Fibroblast of peridontal ligament (primary cell): ENCODE results near the gene ZNF316.
"Not testable (repeated sequence)": the region's sequence is repeated elsewhere in the genome, so short reads cannot be mapped to it uniquely, and the experiment has no call there.

Experiments used
- DNase-seq: peaks from one replicate; pipeline ENCODE4 v3.0.0-alpha.2; 2010; ENCODE audit errors: extremely low read depth

ZNF316 gene

DNA sequence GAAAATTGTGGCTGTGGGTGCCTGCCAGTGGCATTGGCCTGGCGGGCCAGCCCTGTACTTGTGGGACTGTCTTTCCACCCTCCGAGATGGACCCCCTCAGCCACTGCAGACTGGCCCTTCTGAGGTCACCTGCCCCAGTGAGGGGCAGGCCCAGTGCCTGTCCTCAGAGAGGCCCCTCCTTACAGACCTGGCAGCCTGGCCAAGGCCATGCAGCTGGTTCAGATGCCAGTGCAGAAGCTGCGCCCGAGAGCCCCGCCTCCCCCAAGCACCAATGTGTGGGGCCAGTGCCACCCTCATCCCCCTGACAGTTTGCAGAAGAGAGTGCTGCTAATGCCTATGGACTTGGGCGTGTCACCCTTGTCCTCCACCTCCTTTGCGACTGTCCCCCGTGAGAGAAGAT, 10.0 kb downstream of the ZNF316 start:
- no peak for DNase-seq

- no peak for DNase-seq
Measured at GRCh38 chr7:6647541-6647940, 10.4 kb downstream of the ZNF316 start.

DNA sequence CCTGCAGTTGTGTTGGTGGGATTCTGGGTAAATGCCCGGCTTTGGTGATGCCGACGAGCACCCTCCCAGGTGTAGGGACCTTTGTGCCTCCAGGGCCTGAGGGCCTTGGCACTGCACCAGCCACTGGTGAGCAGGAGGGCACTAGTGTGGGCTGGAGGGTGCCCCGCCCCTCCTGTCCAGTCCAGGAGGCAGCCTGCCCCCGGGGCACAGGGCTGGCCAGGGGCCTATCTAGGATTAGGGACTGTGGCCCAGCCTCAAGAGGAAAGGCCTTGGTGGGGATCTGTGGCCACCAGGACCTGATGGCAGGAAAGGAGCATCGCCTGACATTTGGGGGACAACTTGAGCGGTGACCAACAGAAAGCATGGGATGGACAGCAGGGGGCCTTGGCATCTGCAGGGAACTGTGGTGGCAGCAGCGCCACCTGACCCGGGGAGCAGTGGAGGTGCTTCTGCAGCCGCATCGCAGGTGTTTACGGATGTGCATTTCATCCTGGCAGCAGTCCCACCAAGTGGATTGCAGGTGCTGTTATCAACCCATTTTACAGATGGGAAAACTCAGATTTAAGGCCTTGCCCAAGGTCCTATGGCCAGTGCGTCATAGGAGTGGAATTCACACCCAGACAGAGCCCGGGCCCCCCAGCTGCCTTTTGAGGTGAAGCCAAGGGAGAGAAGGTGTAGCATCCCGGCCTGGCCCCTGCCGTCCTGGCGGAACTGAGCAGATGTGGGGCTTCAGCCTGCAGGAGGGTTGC, 11.1 kb downstream of the ZNF316 start:
- no peak for DNase-seq

DNA sequence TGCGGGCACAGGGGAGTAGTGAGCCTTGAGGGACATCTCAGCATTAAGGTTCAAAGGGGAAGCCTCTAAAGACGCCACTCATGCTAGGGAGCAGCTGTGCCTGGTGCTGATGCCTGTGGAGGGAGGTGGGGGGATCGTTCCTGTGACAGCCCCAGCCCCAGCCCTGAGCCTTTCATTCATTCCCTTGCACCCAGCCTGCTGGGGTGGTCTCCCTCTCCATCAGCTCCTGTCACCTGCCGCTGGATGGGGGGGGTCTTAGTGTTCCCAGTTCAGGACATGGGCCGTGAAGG, 11.6 kb downstream of the ZNF316 start:
- DNase-seq = no peak

- no peak for DNase-seq
Measured at GRCh38 chr7:6649241-6649961, 12.3 kb downstream of the ZNF316 start.

- no peak for DNase-seq
Measured at GRCh38 chr7:6650086-6650485, 13.0 kb downstream of the ZNF316 start.

DNA sequence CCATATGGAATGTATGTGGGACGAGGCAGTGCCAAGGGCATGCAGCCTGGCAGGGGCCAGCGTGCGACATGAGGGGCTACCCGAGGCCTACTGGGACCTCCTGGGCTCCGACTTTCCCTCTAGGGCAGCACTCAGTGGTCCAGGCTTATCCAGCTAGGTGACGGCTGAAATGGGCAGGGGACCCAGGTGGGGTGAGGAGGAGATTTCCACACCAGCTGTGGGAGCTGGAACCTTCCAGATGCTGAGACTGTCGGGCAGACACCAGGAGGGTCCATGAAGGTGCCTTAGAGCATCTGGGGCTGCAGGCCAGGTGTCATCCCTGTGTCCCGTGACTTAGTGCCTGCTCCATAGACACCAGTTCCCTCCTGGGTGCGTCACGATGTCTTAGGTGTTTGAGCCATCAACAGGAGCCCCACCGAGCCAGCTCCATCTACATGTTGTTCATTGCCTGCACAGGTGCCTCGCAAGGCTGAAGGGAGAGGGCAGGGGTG, 13.4 kb downstream of the ZNF316 start:
- no peak for DNase-seq

GRCh38 chr7:6651851-6652445, 14.8 kb downstream of the ZNF316 start:
- no peak for DNase-seq

- no peak for DNase-seq
Measured at GRCh38 chr7:6652446-6653011, 15.4 kb downstream of the ZNF316 start.

GRCh38 chr7:6653071-6654003, 16.2 kb downstream of the ZNF316 start:
- DNase-seq = no peak

DNA sequence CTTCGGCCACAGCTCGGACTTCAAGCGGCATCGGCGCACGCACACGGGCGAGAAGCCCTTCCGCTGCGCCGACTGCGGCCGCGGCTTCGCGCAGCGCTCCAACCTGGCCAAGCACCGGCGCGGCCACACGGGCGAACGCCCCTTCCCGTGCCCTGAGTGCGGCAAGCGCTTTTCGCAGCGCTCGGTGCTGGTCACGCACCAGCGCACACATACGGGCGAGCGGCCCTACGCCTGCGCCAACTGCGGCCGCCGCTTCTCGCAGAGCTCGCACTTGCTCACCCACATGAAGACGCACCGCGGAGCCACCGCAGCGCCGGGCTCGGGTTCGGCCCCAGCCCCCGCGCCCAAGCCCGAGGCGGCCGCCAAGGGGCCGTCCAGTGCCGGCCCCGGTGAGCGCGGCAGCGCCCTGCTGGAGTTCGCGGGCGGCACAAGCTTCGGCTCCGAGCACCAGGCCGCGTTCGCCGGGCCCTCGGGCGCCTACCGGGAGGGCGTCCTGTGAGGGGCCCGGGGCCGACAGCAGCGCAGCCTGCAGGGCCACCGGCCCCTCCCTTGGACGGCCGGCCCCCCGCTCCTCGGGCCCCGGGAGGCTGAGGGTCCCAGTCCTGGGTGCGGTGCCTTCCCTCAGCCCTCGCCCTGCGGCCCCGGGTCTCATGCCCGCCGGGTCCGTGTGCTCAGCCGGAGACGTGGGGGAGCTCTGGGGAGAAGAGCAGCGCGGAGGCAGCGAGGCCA, 17.2 kb downstream of the ZNF316 start:
- DNase-seq = no peak

- DNase-seq = no peak
Measured at GRCh38 chr7:6654842-6655610, 17.9 kb downstream of the ZNF316 start.

DNA sequence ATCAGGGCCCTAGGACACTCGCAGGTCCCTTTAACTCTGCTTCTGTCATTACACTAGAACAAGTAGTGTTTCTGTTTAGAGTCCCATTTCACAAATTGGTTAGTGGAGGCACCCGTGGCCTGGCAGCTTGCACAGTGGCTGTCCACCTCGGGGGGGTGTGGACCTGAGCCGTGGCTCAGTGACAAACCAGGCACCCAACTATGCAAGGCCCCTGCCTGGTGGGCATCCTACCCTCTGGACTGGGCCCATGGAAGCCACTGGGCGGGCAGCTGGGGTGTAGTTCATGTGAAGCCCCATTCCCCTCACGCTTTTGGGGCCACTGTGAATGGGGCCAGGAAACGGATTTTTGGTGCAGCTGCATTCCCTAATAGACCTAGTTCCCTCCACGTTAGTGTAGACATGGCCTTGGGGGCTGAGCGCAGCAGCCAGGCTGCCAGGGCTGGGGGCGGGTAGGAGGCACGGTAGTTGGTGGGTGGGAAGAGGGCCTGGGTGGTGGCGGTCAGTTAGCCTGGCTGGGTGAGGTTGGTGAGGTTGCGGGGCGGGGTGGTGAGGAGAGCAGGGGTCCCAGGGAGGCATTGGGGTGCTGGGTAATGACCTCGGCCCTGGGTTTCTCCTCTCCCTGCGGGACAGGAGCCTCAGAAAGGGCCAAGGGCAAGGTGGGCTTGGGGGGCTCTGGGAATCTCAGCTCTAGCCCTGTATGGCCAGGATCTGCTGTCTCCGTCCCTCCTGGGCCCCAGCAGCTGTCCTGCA, 18.7 kb downstream of the ZNF316 start:
- DNase-seq = no peak

DNA sequence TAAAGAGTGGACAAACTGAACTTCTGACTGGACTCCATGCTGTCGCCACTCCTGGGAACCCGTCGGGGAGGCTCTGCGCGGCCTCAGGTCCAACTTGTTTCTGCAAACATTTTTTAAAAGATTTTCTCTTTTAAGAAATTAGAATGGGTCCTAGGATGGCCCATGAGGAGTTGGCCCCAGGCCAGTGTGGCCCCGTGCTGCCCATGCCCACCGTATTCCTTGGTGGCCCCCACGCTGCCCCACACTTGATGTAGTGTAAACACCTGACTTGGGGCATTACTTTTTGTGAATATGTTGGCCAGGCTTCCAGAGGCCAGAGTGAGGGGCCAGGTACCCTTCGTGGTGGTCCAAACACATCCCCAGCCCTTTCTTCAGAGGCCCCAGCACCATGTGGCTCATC, 19.3 kb downstream of the ZNF316 start:
- no peak for DNase-seq

- no peak for DNase-seq
Measured at GRCh38 chr7:6658618-6659345, 21.7 kb downstream of the ZNF316 start.

DNA sequence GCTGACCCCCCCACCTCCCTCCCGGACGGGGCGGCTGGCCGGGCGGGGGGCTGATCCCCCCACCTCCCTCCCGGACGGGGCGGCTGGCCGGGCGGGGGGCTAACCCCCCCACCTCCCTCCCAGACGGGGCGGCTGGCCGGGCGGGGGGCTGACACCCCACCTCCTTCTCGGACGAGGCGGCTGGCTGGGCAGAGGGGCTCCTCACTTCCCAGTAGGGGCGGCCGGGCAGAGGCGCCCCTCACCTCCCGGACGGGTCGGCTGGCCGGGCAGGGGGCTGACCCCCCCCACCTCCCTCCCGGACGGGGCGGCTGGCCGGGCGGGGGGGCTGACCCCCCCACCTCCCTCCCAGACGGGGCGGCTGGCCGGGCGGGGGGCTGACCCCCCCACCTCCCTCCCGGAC, 33.7 kb downstream of the ZNF316 start:
- DNase-seq = not testable (repeated sequence)

DNA sequence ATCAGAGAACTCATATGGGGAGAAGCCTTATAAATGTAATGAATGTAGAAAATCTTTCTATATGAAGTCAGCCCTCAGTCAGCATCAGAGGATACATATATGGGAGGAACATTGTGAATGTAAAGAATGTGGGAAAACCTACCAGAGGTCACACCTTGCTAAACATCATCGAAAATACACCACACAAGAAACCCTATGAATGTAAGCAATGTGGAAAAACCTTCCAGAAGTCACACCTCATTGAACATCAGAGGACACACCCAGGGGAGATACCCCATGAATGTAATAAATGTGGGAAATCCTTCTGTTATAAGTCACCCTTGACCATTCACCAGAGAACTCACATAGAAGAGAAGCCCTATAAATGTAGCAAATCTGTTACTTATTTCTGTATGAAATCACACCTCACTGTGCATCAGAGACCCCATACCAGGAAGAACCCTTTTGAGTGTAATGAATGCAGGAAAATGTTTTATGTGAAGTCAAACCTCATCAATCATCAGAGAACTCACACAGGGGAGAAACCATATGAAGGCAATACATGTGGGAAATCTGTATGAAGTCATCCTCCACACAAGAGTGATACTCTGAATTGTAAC, 38.8 kb downstream of the ZNF316 start:
- DNase-seq = no peak

DNA sequence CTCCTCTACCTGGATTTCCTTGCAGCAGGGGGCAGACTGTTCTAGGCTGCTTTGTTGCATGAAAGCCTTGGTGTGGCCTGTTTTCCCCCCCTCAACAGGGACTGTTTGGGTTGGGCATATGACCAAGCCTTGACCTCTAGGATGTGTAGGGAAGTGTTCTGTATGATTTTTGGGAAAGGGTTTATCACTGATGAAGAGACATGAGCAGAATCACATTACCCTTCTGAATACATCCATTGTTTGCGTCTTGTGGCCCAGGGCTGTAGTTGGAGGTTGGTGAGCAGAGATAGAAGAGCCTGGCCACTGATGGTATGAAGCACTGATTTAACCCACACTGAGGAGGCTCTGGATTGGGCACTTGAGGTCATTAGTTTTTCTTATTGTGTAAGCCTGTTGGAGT, 43.0 kb downstream of the ZNF316 start:
- no peak for DNase-seq
